Activated naive CD8-positive, alpha-beta T cell treated with anti-CD3 and anti-CD28 coated beads, Interleukin-2, amount 50 U/mL, for 16 hours (primary cell): ENCODE measurements around the gene IFI44.

ENCODE experiments used
- DNase-seq: peaks from one replicate; pipeline ENCODE4 v3.0.0-alpha.2; 2020; ENCODE audit warnings: low read depth, low spot score

Gene IFI44, protein sequence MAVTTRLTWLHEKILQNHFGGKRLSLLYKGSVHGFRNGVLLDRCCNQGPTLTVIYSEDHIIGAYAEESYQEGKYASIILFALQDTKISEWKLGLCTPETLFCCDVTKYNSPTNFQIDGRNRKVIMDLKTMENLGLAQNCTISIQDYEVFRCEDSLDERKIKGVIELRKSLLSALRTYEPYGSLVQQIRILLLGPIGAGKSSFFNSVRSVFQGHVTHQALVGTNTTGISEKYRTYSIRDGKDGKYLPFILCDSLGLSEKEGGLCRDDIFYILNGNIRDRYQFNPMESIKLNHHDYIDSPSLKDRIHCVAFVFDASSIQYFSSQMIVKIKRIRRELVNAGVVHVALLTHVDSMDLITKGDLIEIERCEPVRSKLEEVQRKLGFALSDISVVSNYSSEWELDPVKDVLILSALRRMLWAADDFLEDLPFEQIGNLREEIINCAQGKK

DNA sequence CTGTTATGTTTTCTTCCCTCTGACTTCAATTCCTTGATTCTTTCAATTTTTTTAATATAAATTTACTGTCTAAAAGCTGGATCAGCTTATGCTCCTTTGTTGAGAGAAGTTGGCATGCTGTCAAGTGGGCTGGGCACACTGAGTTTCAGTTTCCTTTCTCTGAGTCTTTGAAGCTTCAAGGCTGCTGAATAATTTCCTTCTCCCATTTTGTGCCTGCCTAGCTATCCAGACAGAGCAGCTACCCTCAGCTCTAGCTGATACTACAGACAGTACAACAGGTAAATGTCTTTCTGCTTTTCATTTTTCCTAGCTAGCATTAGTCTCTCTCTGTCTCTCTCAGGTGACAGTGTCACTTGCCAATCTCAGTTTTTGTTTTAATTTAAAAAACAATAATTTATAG is at the start of gene IFI44:
TSS of gene IFI44 (plus strand) at position 204 of the 400 bp plus-strand sequence. CDS start 365 bp downstream, outside the sequence.
- DNase-seq: peak; percentile 46

DNA sequence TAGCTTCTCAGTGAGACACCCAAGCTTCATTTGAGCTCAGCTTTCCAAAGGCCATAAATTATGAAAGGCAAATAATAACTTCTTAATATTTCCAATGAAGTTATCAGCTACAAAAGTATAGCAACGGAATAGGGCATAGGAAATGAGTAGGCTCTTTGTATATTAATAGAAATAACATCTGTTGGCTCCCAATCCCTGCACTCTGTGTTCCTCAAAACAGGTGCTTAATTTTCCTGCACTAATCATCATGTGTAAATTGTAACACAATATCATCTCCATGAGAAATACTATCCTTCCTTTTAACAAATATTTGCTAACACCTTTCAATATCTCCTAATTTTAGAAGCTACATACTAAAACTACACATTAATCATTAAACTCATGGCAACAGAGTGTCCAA is 48.6 kb upstream of the IFI44 start:
- no peak for DNase-seq

DNA sequence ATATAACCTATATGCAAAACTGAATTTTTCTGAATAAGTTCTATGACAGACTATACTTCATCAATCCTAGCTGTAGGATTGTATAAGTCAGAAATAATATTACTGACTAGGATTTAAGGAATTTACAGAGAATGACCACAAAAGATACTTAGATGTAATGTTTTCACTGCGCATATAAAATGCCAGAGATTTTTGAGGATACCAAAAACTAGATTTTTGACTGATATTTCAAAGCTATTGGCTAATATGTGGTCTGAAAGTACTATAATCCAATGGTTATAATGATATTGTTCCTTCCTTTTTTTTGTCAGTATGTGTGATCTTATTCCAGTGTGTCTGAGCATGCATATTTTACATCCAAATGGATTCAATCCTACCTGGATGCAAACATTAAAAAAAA is 46.4 kb upstream of the IFI44 start:
- no peak for DNase-seq

DNA sequence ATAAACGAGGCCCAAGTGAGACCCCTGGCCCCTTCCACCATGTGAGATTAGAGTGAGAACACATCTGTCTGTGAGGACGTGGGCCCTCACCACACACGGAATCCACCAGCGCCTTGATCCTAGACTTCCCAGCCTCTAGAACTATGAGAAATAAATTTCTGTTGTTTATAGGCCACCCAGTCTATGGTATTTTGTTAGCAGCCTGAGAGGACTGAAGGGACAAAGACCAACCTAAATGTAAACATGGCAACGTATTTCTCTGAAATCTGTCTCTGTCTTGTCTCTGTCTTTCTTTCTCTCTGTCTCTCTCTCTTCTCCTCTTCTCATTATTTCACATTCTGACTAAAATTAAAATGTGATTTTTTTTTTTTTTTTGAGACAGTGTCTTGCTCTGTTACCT is 45.0 kb upstream of the IFI44 start:
- no peak for DNase-seq

DNA sequence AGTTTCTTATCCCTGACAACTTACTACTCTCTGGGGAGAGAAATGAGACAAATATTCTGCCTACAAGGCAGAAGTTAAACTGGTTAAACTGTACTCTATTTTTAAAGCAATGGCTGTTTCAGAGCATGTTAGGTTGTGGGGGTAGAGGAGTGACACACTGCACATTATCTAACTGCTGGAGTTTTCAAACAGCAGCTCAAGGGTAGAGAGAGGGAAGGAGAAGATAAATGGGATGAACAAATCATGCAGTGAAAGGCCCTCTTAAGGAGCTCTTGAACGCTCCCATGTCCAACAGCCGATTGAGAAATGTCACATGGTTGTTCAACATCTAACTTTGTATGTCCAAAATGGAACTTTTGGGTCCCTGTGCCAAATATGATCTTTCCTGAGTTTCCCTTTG is 43.4 kb upstream of the IFI44 start:
- no peak for DNase-seq

DNA sequence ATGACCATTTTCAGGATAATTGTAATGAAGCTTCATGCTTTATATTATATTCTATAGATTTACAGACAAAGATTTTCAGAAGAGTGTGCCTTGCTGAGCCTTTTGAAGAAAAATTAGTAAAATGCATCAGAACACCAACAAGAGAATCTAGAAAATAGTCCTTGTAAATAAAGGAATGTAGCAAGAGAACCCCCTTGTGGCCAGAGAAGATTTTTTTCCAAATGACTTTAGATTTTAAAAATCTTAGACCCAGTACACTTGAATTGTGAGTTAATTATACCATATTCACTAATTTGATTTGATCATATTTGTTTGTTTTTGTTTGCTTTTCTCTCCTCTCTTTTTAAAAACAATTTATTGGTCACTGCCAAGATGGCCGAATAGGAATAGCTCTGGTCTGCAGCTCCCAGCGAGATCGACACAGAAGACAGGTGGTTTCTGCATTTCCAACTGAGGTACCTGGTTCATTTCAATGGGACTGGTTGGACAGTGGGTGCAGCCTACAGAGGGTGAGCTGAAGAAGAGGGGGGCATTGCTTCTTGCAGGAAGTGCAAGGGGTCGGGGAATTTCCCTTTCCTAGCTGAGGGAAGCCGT is 42.2 kb upstream of the IFI44 start:
- DNase-seq: no peak

DNA sequence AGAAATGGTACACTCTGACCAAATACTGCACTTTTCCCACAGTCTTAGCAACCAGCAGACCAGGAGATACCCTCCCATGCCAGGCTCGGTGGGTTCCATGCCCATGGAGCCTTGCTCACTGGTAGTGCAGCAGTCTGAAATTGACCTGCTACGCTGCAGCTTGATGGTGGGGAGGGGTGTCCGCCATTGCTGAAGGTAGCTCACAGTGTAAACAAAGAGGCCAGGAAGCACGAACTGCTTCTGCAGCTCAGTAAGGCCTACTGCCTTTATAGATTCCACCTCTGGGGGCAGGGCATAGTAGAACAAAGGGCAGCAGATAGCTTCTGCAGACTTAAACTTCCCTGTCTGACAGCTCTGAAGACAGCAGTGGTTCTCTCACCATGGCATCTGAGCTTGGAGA is 41.7 kb upstream of the IFI44 start:
- DNase-seq: no peak

DNA sequence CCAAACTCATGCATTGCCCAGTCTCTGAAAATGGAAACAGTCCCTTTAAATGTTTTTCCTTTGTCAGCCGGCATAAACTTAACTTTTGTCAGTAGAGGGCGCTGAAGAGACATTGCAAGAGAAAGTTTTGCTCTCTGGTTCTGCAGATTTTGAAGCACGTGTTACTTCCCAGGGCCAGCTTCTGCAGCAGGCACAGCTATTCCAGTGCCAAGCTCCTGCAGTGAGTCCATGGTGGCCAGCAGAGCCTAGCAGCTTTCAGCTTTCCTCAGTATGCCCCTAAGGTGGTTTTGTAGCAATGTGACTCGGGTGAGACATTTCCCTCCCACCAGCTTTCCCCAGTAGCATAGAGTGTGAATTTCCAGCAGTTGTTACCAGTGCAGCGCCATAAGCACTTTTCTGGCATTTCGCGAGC is 32.0 kb upstream of the IFI44 start:
- DNase-seq: peak; percentile 6

DNA sequence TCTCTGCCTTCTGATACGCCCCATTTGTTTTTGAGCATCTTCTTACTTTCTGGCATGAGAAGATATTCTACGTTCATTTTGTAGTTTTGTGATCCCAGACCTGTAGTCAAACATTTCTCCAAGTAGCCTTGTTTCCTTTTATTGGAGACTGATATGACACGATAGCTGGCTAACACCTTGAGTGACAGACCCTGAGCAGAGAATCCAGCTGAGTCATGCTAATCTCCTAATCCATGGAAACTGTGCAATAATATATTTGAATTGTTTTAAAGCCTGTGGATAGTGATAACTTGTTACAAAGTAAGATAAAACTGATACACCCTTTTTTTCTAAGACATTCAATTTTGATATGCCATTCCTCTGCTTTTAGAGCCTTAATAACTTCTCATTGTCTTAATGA is 30.6 kb upstream of the IFI44 start:
- DNase-seq: no peak

DNA sequence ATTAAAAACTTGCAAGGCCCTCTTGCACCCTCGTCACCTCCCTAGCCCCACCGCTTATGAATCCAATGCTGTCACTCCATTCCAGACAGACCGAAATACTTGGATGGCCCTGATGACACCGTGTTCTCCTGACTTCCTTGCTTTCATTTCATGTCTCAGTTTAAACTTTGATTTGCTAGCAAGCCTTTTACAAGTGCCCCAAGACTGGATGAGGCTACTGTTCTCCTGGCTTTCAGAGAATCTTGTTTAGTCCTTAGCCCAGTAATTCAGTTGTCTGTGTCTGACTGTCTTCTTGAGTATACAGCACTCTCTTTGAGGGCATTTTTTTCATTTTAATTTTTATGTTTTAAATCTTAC is 30.2 kb upstream of the IFI44 start:
- no peak for DNase-seq

DNA sequence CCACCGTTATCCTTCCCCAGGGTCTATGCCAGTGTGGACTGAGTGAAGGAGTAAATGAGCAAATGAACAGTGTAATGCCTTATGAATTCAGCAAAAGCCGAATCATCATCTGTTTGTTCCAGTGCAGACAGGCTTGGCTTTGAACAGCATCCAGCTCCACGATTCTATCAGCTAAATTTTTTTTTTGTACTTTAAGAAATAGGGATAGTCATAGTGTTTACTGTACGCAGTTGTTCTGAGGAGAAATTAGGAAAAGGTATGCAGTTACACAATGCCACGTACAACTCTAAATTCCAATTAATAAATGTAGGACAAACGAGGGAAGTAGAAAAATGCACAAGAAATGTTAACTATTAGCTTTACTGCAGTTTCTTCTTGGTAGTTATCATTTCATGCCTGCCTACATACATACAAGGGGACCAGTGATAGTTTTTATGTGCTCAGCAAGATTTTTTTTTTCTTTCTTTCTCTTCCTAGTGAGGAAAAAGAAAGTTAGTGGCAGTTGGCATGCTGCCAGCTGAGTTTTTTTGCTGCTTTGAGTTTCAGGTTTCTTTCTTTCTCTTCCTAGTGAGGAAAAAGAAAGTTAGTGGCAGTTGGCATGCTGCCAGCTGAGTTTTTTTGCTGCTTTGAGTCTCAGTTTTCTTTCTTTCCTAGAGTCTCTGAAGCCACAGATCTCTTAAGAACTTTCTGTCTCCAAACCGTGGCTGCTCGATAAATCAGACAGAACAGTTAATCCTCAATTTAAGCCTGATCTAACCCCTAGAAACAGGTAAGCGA is 29.6 kb upstream of the IFI44 start, which contains the start of gene IFI44L:
TSS of gene IFI44L (plus strand) at position 646 of the 777 bp plus-strand sequence. CDS start 7,468 bp downstream, outside the sequence.
- DNase-seq: peak; percentile 47

DNA sequence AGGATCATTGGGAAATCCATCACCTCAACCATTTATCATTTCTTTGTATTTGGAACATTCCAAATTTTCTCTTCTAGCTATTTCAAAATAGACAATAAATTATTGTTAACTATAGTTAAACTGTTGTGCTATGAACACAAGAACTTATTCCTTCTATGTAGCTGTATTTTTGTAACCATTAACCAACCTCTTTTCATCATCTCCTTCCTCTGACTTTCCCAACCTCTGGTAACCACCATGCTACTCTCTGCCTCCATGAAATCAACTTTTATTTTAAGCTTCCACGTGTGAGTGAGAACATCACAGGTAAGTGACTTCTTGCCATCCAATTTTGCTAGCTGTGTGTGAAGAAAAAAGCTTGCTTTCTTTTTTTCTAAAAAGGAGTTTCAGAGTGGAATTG is 29.0 kb upstream of the IFI44 start:
- no peak for DNase-seq

DNA sequence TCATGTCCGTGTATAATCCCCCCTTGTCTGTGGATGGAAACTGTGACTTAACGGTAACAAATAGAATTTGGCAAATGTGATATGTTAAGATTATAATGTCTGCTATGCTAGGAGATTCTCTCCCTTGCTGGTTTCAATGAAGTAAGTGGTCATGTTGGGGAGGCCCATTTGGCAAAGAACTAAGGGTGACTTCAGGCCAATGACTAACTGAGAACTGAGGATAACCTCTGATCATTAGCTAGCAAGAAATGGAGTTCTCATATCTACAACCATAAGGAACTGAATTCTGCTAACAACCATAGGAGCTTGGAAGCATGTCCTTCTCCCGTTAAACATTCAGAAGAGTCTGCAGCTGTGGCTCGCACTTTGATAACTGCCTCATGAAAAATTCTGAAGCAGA is 27.1 kb upstream of the IFI44 start:
- no peak for DNase-seq

DNA sequence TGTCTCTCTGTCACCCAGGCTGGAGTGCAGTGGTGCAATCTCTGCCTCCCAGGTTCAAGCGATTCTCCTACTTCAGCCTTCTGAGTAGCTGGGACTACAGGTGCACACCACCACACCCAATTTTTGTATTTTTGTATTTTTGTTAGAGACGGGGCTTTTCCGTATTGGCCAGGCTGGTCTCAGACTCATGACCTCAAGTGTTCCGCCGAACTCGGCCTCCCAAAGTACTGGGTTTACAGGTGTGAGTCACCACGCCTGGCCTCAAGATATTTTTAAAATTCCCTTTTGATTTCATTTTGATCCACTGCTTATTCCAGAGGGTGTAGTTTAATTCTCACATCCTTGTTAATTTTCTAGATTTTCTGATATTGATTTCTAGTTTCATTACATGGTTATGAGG is 25.6 kb upstream of the IFI44 start:
- no peak for DNase-seq

DNA sequence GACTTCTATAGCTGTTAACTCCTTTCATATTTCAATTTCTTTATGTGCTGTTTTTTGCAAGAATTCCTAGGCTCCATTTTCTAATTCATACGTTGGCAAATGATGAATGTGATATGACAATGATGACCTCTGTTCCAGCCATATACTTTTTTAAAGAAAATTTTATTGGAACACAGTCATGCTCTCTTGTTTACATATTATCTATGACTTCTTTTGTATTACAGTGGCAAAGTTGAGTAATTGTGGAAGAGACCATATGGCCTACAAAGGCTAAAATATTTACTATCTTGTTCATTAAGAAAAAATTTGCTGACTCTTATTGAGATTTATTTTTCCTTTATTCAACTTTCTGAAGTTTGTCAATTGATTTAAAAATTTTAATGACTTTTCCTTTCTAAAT is 22.3 kb upstream of the IFI44 start:
- no peak for DNase-seq

DNA sequence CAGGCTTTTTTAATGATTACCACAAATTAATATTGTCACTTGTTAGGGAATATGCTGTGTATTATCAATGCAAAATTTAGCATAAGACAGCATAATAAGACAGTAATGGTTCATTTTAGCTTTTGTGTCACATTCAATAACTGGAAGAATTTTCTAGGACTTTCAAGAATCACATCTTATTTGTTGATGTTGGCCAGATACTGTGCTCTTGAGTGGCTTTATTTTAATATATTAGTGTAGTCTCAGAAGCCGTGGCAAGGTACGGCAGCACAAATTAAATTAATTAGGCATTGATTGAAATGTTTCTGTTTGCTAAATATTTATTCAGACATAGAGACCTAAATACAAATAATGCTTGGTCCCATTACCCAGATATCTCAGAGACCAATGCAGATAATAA is 19.0 kb upstream of the IFI44 start:
- DNase-seq: no peak

DNA sequence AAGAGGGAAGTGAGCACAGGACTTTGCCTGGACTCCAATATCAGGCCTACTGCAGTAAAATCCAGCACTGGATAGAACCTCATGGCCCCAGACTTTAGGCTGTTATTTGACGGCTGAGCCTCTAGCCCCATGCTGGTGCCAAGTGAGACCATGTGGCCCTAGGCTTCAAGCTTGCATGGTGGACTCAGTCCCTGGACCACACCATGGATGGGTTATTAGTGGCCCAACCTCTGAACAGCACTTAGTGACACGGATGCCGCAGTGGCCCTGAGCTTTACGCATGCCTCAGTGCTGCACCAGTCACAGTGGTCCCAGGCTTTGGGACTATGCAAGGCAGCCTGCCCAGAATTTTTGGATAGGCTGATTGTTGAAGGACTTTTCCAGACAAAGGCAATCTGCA is 16.4 kb upstream of the IFI44 start:
- no peak for DNase-seq

DNA sequence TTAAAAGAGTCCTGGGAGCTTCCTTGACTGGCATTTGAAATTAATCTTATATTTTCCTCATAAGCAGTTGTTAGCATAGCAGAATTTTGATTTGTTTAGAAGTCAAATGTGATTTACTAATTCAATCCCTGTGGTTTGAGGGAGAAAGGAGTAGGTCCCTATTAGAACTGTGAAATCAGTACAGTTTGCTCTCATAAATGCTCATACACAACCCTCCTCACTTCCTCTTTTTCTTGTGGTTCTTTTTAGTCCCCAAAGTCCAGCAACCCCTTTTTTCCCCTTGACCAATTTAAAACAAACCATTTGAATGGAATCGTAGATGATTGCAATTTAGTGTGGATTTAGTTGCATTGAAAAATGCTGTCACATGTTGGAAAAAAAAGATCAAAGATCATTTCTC is 9.2 kb upstream of the IFI44 start:
- DNase-seq: no peak

DNA sequence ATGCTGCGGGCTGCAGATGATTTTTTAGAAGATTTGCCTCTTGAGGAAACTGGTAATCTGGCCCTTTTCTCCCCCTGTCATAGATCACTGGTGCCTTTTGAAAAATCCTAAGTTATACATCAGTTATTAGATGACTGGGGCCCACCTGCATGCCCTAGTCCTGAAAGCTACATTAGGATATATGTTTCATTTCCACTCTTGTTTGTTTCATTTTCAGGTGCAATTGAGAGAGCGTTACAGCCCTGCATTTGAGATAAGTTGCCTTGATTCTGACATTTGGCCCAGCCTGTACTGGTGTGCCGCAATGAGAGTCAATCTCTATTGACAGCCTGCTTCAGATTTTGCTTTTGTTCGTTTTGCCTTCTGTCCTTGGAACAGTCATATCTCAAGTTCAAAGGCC is 8.1 kb upstream of the IFI44 start:
- DNase-seq: no peak

DNA sequence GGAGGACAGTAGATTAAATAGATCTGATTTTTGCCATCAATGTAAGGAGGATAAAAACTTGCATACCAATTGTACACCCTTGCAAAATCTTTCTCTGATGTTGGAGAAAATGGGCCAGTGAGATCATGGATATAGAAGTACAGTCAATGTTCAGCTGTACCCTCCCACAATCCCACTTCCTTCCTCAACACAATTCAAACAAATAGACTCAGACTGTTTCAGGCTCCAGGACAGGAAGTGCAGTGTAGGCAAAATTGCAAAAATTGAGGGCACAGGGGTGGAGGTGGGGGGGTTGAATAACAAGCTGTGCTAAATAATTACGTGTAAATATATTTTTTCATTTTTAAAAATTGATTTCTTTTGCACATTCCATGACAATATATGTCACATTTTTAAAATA is 3.9 kb upstream of the IFI44 start:
- no peak for DNase-seq

DNA sequence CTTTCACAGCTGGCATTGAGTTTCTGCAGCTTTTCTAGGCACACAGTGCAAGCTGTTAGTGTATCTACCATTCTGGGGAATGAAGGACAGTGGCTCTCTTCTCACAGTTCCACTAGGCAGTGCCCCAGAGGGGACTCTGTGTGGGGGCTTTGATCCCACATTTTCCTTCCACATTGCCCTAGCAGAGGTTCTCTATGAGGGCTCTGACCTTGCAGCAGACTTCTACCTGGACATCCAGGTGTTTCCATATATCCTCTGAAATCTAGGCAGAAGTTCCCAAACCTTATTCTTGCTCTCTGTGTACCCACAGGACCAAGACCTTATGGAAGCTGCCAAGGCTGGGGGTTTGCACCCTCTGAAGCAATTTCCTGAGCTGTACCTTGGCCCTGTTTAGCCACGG is 2.4 kb upstream of the IFI44 start:
- DNase-seq: no peak

DNA sequence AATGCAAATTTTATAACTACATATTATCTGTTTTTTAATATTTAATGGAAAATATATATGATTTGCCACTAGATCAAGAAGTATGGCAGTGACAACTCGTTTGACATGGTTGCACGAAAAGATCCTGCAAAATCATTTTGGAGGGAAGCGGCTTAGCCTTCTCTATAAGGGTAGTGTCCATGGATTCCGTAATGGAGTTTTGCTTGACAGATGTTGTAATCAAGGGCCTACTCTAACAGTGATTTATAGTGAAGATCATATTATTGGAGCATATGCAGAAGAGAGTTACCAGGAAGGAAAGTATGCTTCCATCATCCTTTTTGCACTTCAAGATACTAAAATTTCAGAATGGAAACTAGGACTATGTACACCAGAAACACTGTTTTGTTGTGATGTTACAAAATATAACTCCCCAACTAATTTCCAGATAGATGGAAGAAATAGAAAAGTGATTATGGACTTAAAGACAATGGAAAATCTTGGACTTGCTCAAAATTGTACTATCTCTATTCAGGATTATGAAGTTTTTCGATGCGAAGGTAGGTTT is 556 bp downstream of the IFI44 start:
- no peak for DNase-seq
